DMS 273 (cell line): ENCODE data around the gene ICAM1.
"Not testable (repeated sequence)": the region's sequence is repeated elsewhere in the genome, so short reads cannot be mapped to it uniquely, and the experiment has no call there.

Experiments used
- DNase-seq: peaks from one replicate; lab custom pipeline; 2025; ENCODE audit not compliant: unreplicated experiment; lab: John Stamatoyannopoulos, UW

ICAM1 gene, protein sequence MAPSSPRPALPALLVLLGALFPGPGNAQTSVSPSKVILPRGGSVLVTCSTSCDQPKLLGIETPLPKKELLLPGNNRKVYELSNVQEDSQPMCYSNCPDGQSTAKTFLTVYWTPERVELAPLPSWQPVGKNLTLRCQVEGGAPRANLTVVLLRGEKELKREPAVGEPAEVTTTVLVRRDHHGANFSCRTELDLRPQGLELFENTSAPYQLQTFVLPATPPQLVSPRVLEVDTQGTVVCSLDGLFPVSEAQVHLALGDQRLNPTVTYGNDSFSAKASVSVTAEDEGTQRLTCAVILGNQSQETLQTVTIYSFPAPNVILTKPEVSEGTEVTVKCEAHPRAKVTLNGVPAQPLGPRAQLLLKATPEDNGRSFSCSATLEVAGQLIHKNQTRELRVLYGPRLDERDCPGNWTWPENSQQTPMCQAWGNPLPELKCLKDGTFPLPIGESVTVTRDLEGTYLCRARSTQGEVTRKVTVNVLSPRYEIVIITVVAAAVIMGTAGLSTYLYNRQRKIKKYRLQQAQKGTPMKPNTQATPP

DNA sequence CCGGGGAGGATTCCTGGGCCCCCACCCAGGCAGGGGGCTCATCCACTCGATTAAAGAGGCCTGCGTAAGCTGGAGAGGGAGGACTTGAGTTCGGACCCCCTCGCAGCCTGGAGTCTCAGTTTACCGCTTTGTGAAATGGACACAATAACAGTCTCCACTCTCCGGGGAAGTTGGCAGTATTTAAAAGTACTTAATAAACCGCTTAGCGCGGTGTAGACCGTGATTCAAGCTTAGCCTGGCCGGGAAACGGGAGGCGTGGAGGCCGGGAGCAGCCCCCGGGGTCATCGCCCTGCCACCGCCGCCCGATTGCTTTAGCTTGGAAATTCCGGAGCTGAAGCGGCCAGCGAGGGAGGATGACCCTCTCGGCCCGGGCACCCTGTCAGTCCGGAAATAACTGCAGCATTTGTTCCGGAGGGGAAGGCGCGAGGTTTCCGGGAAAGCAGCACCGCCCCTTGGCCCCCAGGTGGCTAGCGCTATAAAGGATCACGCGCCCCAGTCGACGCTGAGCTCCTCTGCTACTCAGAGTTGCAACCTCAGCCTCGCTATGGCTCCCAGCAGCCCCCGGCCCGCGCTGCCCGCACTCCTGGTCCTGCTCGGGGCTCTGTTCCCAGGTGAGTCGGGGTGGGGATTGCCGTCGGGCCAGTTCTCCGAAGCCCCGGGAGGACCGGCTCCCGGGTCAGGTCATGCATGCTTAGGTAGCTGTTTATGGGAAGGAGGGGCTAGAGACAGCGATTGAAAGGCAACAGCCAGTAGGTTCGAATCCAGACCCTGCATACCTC, at the start of gene ICAM1:
ICAM1 (plus strand) TSS at position 505 of the 779 bp plus-strand sequence; CDS start at position 545, 40 bp downstream.
- DNase-seq: peak; percentile 76

DNA sequence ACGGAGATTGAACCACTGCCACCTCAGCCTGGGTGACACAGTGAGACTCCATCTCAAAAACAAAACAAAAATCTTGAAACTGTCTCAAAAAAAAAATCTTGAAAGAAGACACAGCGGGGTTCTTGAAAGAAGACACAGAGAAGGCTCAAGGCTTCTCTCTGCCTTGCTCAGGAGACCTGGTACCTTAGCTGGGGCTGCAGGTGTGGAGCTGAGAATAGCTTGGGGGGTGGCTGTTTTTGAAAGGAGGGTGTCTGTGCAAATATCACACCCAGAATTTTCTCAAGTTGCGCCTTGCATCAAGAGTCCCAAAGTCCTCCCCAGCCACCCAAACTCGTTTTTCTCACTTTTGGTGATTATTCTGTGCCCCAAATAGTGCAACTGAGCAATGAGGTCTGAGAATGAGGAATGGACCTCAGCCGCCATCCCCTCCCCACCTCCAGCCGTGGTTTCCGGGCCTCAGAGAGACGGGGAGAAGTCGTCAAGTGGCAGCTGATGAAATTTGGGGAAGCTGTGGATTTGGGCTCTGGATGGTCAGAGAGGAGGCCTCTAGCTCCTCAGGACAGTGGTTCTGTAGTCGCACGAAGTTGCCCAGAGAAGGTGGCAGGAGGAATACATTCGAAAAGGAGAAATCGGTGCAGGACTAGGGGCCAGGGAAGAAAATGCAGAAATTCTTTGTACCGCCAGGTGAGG, 48.6 kb upstream of the ICAM1 start:
- DNase-seq: no peak

DNA sequence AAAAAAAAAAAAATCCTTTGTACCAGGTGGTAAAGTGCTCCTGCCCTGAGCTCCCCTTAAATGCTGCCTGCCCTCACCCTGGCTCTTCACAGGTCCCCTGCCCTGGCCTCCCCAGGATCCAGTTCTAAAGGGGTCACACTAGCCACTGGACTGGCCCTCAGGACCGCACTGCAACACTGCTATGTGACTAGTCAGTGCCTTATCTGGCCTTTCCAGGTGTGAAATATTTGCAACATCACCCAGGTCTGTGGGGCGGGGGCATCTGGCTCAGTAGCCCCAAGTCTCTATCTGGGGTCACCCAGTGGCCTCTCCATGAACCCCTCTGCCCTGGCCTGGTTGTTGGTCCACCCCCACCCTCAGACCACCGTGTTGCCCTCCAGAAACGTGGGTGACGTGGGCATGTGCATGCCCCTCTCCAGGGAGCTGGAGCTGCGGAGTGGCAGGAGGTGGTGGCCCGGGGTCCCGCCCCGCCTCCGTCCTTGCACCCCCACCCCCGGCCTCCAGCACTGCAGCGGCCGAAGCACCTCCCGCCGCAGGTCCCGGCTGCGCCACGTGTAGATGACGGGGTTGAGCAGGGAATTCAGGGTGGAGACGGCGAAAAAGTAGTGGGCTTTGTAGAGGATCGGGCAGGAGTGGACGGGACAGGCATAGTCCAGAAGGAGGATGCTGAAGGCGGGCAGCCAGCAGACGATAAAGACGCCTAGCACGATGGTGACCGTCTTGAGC, 47.3 kb upstream of the ICAM1 start:
- DNase-seq: no peak

DNA sequence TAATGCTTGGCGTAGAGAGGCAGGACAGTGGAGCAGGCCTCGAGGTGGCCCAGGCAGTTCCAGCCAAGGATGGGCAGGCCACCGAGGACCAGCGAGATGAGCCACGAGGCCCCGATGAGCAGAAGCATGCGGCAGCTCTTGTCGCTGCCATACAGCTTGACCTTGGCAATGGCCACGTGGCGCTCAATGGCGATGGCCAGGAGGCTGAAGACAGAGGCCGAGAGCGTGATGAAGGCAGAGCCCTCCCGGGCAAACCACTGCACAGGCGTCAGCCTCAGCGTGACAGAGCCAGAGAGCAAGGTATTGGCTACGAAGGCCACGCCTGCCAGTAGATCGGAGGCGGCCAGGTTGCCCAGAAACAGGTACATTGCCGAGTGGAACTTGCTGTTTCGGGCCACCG, 46.6 kb upstream of the ICAM1 start:
- no peak for DNase-seq

DNA sequence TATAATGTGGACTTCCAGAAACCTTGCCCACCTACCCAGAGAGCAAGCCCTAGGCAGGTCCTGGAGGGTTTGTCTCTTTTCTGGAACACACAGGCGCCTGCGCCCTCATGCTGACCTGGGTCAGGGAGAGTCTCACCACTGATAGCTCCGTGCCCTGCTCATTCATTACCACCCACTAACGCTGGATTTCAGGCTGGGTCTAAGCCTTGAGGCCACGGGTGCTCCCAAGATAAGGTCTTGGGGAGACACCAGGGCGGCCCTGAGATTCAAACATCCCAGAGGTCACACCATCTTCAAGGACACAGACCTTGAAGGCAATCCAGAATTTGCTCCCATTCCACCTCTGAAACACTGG, 44.9 kb upstream of the ICAM1 start:
- DNase-seq: no peak

DNA sequence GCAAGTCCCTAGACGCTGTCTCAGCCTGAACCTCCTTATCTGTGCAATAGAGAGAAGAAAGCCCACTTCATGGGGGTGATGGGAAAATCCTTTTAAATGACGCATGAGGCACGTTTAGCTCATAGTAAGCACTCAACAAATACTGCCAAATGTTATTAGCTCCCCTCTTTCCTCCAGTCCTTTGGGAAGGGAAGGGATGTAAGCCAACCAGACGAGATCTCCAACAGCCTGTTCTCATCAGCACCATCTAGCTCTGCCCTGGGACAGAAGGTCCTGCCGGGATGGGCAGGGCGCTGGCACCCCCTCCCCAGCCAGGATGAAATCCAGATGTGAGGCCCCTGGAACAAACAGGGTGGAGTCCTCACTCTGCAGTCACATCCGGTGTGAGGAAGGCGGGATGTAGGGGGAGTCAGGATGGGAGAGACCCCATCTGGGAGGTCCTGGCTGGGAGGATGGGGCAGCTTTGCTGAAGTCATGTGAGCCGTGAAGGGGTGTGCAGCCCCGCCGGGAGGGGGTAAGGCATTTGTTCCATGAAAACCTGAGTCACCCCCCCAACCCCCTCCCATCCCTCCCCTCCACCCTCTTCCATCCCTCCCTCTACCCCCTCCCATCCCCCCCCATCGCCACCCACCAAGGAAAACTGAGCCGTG, 44.4 kb upstream of the ICAM1 start:
- DNase-seq: no peak

DNA sequence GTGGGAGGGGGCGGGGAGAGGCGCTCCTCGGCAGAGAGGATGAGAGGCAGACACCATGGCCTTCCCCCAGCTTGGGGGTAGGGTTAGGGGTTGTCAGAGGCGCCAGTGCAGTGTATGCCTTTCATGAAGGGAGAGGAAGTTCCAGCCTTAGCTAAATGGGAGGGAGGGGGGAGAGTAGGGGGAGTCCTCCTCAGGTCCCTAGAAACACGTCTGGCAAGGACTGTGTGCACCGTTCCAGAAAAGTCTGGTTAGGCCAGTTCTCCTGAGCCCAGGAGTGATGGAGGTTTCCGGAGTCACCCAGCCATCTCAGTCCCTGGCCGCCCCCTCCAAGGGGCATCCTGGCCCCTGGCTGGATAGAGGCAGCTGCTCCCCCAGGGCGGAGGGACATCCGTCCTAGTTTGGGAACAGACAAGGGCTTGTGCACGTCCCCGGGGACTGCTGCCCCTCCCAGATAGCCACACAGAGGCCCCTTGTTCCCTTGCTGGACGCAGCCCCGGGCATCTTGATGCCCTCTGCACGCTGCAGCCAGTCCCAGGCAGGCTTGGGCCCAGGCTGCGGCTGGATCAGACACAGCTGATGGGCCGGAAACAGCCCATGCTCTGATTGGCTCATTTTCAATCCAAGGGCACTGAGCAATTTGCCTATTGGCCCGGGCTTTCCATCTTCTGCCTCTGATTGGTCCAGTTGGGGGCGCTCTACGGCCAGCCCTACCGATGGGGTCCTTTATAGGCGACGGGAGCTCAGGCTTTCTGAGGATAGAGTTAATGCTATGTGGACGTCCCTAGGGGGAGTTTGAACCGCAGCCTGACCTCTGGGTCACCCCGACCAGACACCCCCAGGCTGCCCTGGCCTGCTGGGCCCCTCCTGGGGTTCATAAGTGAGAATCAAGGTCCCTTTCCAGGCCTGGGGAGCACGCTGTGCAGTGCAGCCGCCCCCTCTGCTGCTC, 43.6 kb upstream of the ICAM1 start:
- DNase-seq: no peak

DNA sequence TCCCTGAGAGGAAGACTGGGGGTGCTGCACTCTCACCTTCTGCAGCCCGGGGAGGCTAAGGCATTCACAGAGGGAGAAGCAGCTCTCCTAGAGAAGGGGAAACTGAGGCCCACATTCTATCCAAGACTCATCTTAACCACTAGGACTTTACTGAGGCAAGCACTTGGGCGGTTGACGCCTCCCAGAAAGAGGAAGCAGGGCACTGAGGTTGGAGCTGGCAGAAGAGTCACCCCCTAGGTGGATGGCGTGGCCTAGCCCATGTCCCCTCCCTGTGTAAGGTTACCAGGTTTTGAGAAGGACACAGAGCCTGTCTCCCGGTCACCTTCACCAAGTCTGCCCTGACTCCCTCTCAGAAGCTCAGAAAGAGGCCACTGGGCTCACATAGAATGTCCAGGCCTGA, 42.5 kb upstream of the ICAM1 start:
- no peak for DNase-seq

DNA sequence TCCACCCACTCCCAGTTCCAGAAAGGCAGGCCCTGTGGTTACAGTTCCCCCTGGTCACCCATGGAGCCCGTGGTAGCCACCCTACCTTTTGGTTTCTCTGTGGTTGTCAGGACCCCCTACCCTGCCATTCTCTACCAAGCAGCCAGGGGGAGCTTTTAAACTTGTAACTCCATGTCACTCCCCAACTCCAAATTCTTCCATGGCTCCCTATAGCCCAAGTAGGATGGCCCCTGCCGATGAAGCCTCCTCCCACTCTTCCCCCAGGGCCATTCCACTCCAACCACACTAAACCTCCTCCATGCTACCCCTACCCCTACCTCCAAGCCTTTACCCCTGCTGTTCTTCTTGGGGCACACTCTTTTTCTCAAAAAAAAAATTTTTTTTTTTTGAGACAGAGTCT, 42.0 kb upstream of the ICAM1 start:
- peak; percentile 69 for DNase-seq

DNA sequence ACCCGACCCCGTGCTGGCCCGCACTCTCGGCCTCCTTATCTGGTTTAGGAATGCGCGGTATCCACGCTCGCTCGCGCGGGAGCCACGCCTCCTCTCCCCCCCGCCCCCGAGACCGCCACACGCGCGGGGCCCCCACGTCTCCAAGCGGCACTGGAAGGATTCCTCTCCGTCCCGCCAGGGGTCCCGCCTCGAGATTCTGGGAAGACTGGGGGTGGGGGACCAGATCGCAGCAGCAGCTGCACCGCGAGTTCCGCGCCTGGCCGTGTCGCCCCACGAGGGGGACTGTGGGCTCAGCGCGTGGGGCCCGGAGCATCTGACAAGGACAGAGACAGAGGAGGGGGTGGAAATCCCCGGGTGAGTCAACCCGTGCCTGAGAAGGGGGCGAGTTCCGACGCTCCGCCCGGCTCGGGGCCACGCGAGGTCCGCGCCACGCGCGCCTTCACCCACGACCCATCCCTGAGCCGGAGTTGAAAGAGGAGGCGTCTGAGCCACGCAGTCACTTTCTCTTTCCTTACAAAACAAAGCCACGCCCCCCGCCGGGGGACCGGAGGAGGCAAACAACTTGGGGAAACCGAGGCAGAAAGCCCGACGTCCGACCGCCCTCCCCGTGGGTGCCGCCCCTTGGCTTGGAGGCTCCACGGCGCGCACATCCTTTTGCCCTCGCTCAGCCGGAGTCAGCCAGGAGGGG, 40.6 kb upstream of the ICAM1 start:
- DNase-seq: peak; percentile 57

DNA sequence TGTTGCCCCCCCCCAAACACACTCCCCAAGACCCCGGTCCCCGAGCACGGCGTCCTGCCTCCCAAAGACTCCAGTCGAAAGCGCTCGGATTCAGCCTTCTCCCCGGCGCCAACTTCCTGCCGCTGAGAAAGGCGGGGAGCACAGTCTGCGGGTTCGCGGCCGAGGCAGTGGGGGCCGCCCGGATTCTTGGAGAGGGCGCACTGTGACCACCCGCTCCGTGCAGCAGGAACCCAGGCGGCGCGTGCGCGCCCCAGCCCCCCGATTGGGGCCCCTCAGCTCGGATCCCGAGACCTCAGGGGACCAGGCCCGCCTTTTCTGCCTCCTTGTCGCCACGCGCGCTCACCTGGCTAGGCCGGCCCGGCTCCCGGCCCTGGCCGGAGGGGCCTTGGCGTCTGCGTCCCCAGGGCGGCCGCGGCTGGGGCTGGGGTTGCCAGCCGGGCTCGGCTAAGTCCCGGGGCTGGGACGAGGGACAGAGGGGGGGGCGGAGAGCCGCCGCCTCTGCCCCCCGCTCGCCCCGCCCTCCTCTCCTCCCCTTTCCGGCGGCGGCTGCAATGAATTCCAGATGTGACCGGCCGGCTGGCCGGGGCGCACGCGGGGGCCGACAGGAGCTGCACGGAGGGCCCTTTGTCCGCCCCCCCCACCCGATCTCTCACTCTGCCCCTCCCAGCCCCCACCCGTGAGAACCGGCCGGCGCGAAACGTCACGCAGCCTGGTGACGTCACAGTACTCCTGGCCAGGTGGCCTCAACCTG, 39.9 kb upstream of the ICAM1 start, which contains the start of gene S1PR2:
S1PR2 (minus strand) TSS at position 471 of the 751 bp plus-strand sequence. CDS start 6,426 bp downstream, outside the sequence.
- DNase-seq: peak; percentile 81

DNA sequence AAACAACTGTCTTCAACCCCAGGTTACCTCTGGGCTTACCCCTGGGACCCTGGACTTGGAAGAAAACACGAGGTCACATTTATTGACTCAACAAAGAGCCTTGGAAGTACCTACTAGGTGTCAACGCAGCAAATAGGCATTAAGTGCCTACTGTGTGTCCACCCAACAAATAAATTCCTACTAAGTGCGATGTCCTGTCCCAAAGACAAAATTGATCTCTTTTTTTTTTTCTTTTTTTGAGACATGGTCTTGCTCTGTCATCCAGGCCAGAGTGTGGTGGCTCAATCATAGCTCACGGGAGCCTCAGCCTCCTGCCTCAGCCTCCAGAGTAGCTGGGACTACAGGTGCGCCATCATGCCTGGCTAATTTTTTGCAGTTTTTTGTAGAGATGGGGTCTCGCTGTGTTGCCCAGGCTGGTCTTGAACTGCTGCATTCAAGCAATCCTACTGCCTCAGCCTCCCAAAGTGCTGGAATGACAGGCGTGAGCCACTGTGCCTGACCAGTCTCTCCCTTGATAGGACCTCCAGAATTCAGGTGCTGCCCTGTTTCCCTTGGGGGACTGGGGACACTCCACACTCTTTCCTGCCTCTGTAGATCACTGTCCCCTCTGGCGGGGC, 39.2 kb upstream of the ICAM1 start:
- DNase-seq: no peak

DNA sequence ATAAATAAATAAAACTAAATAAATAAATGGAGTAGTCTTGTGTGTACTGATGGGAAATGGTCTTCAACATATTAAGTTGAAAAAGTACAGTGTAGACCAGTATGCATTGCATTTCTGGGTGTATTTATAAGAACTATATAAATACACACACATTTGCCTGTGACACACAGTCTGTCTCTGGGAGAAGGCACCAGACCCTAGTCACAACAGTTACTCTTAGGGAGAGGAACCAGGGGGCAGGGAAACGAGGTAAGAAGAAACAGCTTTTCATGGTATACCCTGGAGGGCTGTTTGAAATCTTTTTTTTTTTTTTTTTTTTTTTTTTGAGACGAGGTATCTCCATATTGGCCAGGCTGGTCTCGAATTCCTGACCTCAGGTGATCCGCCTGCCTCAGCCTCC, 37.0 kb upstream of the ICAM1 start:
- no peak for DNase-seq

DNA sequence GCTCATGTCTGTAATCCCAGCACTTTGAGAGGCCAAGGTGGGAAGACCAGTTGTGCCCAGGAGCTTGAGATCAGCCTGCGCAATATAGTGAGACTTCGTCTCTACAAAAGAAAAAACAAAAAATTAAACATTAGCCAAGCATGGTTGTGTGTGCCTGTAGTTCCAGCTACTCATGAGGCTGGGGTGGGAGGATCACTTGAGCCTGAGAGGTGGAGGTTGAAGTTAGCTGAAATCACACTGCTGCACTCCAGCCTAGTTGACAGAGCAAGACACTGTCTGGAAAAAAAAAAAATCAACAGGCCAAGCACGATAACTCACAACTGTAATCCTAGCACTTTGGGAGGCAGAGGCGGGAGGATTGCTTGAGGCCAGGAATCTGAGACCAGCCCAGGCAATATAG, 35.9 kb upstream of the ICAM1 start:
- DNase-seq: no peak

DNA sequence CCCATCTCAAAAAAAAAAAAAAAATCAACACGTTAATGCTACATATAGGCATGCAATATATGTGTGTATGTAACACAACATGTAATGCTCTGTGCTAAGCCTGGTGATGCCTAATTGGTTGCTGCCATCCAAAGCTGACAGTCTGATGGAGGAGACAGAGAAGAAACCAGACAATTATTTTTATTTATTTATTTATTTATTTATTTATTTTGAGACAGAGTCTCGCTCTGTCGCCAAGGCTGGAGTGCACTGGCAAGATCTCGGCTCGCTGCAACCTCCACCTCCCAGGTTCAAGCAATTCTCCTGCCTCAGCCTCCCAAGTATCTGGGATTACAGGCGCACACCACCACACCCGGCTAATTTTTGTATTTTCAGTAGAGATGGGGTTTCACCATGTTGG, 35.5 kb upstream of the ICAM1 start:
- not testable (repeated sequence) for DNase-seq

DNA sequence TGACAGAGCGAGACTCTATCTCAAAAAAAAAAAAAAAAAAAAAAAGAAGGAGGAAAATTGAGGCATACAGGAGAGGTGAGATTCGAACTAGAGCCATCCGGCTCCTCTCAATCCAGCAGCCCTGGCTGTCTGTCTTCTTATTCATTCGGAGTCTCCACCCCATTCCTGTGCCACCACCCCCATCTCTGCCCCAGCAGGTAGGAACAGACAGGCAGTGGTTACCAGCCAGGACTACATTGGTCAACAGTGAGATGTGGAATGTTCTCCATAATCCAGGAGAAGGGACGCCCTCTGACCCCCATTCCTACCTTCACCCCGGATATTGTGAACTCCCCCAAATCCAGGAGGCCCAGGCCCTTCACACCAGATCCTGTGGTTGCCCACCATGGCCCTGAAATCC, 33.2 kb upstream of the ICAM1 start:
- no peak for DNase-seq

DNA sequence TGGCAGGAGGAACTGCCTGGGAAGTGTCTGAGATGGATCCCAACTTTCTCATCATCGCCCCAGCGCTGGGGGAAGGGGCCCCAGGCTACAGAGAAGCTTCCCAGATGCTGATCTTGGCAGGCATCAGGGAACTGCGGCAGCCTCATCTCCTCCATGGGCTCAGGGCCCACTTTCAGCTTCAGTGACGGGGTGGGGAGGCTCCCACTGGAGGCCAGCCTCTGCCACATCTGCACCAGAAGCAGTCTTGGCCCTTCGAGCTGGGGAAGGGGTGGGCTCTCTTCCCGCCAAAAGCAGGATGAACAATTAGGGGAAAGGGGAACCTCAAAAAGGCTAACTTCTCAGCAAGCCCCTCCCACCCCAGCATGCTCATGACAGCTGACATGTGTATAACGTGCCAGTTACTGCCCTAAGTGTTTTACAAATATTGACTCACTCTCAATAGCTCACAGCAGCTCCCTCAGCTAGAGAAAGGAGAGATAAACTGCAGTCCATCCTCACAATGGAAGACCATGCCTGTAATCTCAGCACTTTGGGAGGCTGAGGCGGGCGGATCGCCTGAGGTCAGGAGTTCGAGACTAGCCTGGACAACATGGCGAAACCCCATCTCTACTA, 32.6 kb upstream of the ICAM1 start:
- peak; percentile 42 for DNase-seq
